Mesothelial cell of epicardium (in vitro differentiated cells): ENCODE data around the gene CUX1. TPM values are rescaled to one million over a fixed set of nuclear protein-coding genes. Genes with fewer than 3 reads are reported as not detected.

Experiments used
- DNase-seq, 2 experiments: peaks; one replicate each; pipeline ENCODE4 v3.0.0; 2021; ENCODE audit warnings: low spot score in 2 of 2; ENCODE audit not compliant: unreplicated experiment in 2 of 2
- H3K27ac Mint-ChIP-seq: 2 replicates; pipeline ENCODE4 v1.8.0; 2021; ENCODE audit warnings: mixed read lengths
- H3K27me3 Mint-ChIP-seq: 2 replicates; pipeline ENCODE4 v1.8.0; 2021; ENCODE audit warnings: low read depth, mixed read lengths
- H3K36me3 Mint-ChIP-seq: 2 replicates; pipeline ENCODE4 v1.8.0; 2021; ENCODE audit warnings: mixed read lengths
- H3K4me1 Mint-ChIP-seq: 2 replicates; pipeline ENCODE4 v1.8.0; 2021; ENCODE audit warnings: mixed read lengths
- H3K4me3 Mint-ChIP-seq: 2 replicates; pipeline ENCODE4 v1.8.0; 2021; ENCODE audit warnings: mild to moderate bottlenecking, moderate library complexity, mixed read lengths
- H3K9me3 Mint-ChIP-seq: 2 replicates; pipeline ENCODE4 v1.8.0; 2021; ENCODE audit warnings: mixed read lengths
- total RNA-seq: library from RNA; stranded (reverse); gene quantifications from 3 replicates; pipeline ENCODE4 v1.2.1, GENCODE V29; 2021
- TF ChIP-seq, protein P1 (sequence below): fragments of 200-600 bp; sonication (generic); IDR thresholded peaks from one replicate; pipeline ENCODE4 v1.5.0; 2021; ENCODE audit warnings: antibody characterized with exemption; ENCODE audit not compliant: unreplicated experiment

CUX1 gene
- total RNA-seq, 1 donor from 2014 or later, result 158 TPM

DNA sequence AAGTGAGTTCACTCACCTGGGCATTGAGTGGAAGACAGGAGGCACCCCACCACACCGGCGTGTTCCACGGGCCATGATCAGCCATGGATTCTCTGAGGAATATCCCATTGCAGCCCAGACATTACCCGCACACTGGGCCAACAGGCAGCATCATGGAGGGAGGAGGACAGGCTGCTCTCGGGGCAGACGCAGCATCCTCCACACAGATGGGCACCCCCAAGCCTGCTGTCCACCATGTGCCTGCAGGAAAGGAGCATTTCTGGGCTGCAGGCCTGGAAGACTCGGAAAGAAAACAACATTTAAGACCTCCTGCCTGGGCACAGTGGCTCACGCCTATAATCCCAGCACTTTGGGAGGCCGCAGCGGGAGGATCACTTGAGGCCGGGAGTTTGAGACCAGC is 398.3 kb downstream of the CUX1 start:
- no peaks in the 10 kb centered on the region for H3K9me3 Mint-ChIP-seq
- H3K27ac Mint-ChIP-seq, result no peak overlapping the region
- H3K27me3 Mint-ChIP-seq, result no peaks in the 10 kb centered on the region
- TF ChIP-seq, protein P1, sequence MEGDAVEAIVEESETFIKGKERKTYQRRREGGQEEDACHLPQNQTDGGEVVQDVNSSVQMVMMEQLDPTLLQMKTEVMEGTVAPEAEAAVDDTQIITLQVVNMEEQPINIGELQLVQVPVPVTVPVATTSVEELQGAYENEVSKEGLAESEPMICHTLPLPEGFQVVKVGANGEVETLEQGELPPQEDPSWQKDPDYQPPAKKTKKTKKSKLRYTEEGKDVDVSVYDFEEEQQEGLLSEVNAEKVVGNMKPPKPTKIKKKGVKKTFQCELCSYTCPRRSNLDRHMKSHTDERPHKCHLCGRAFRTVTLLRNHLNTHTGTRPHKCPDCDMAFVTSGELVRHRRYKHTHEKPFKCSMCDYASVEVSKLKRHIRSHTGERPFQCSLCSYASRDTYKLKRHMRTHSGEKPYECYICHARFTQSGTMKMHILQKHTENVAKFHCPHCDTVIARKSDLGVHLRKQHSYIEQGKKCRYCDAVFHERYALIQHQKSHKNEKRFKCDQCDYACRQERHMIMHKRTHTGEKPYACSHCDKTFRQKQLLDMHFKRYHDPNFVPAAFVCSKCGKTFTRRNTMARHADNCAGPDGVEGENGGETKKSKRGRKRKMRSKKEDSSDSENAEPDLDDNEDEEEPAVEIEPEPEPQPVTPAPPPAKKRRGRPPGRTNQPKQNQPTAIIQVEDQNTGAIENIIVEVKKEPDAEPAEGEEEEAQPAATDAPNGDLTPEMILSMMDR, result no peak
- no peak overlapping the region for H3K4me3 Mint-ChIP-seq
- no peak for DNase-seq
- H3K36me3 Mint-ChIP-seq, result peaks cover 35% of the 10 kb centered on the region
- H3K4me1 Mint-ChIP-seq, result no peaks in the 10 kb centered on the region

DNA sequence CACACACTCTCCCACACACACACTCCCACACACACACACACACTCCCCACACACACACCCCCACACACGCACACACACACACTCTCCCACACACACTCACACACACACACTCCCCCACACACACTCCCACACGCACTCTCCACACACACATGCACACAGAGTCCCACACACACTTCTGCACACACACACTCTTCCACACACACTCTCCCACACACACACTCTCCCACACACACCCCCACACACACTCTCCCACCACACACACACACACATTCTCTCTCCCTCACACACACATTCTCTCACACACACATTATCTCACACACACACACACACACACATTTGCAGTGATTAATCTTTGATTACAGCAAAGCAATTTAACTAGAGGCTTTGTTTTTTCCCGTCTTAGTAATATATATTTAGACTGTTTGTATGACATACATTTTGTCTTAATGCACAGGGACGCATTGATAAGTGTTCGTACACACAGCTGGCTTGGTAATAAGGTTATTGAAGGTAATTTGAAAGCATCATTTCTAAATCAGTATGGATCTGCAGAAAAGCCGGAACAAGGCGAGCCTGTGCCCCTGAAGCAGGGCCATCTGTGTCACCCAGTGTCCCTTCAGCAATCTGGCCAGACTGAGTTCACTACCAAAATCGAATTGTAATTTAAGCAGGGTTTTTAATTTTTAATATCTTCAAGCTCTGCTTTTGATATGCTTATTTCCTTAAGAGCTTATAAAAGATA is 399.3 kb downstream of the CUX1 start:
- Mint-ChIP-seq H3K9me3 (no peaks in the 10 kb centered on the region), H3K27me3 (no peaks in the 10 kb centered on the region), H3K4me1 (peaks cover 6% of the 10 kb centered on the region), H3K36me3 (peaks cover 33% of the 10 kb centered on the region), H3K4me3 (no peak overlapping the region), H3K27ac (peak overlapping the region; percentile 20)
- TF ChIP-seq, protein P1, result no peak
- no peak for DNase-seq

DNA sequence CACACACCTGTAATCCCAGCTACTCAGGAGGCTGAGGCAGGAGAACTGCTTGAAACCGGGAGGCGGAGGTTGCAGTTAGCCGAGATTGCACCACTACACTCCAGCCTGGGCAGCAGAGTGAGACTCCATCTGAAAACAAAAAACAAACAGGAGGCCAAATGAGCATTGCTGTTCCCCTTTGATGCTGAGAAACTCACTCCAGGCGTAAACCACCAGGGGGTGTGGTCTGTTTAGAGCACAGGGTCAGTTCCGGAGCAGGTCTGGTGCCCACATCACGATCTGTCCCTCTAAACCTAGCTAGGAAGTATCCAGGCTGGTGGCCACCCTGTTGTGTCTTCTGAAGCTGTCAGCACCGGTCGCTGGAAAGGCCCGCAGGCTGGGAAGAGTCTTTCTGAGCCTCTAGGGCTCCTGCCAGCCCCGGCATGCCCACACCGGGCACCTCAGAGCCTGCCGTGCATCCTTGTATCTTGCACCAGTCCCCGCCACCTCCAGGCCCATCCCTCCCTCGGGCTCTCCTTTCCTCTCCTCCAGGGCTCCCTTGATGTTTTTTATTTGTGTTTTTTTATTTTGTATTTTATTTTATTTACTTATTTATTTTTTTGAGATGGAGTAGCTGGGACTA is 402.9 kb downstream of the CUX1 start:
- DNase-seq, result no peak
- Mint-ChIP-seq H3K4me1 (peaks cover 13% of the 10 kb centered on the region), H3K4me3 (no peak overlapping the region), H3K27me3 (no peaks in the 10 kb centered on the region), H3K27ac (no peak overlapping the region), H3K36me3 (peaks cover 21% of the 10 kb centered on the region), H3K9me3 (no peaks in the 10 kb centered on the region)
- TF ChIP-seq, protein P1, result no peak

DNA sequence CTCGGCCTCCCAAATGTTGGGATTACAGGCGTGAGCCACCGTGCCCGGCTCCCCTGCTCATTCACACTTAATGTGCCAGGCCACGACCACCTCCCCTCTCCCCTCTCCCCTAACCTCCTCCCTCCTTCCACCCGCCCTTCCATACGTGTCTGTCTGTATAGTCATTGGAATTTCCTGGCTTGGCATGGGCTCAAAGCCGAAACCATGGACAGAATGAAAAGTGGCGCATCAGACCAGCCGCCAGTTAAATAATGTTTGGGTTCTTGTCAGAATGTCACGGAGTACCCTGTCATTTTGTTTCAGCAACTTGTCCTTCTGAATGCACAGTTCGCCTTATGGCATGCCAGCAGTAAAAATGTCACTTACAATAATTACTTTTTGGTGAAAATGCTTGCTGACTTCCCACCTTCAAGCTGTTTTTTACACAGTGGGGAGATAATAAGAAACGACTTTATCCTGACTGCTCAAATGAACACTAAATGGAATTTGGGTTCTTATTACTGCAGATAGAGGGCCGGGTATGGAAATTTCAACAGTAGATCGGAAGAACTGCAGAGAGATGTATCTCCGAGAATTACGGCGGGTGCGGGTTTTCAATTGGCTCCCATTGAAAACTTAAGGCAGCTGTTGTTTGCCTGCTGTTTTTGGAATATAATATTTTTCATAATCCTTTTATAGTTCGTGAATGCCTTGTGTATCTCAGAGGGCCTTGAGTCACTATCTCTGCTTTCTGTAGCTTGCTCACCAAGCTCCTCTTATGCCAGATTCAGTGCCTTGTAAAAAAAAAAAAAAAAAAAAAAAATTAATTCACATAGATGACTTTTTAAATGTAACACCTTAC is 403.8 kb downstream of the CUX1 start:
- H3K27ac Mint-ChIP-seq, result peak overlapping the region; percentile 40
- TF ChIP-seq, protein P1, result no peak
- H3K36me3 Mint-ChIP-seq, result peaks cover 14% of the 10 kb centered on the region
- H3K9me3 Mint-ChIP-seq, result no peaks in the 10 kb centered on the region
- H3K4me1 Mint-ChIP-seq, result peaks cover 13% of the 10 kb centered on the region
- no peak overlapping the region for H3K4me3 Mint-ChIP-seq
- no peaks in the 10 kb centered on the region for H3K27me3 Mint-ChIP-seq
- no peak for DNase-seq

DNA sequence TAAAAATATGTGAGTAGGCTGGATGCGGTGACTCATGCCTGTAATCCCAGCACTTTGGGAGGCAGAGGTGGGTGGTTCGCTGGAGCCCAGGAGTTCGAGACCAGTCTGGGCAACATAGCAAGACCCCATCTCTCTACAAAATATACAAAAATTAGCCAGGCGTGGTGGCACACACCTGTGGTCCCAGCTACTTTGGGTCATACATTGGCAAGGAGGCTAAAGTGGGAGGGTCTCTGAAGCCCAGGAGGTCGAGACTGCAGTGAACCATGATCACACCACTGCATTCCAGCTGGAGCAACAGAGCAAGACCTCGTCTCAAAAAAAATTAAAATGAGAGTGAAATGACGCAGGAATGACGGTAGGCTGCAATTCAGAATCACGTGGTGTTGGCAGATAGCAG is 404.5 kb downstream of the CUX1 start:
- peaks cover 13% of the 10 kb centered on the region for H3K4me1 Mint-ChIP-seq
- no peak overlapping the region for H3K27ac Mint-ChIP-seq
- no peaks in the 10 kb centered on the region for H3K27me3 Mint-ChIP-seq
- DNase-seq, result no peak
- H3K4me3 Mint-ChIP-seq, result no peak overlapping the region
- TF ChIP-seq, protein P1, result no peak
- peaks cover 10% of the 10 kb centered on the region for H3K36me3 Mint-ChIP-seq
- H3K9me3 Mint-ChIP-seq, result no peaks in the 10 kb centered on the region
